HG02870 (cell line): ENCODE measurements around the gene MYOD1.

Experiments used
- ATAC-seq: cut with Tn5 transposase; IDR thresholded peaks from one replicate; pipeline ENCODE4 v1.9.1; 2021; ENCODE audit warnings: mild to moderate bottlenecking, moderate library complexity; ENCODE audit not compliant: unreplicated experiment

The MYOD1 gene

DNA sequence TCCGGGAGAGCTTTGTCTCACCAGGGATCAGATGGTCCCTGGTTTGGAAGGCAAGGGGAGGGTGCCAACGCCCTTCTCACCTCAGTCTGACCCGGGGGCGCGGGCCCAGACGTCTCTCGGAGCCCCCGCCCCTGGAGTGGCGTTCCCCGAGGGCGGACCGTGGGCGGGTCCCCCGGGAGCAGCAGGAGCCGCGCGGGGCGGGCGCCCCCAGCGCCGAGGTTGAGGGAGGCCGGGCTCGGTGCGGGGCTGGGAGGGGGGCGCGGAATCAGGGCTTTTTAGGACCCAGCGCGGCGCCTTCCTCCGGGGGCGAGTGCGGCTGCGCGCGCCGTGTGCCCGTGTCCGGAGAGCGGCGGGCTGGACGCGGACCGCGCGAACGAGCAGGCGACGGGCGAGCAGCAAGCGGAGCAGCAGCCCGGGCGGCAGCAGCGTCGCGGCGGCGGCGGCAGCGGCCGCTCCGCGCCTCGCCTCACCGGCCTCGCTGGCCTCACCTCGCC lies 15.1 kb downstream of the MYOD1 start, which contains the start of gene KCNC1:
TSS of gene KCNC1 (plus strand) at position 364 of the 494 bp plus-strand sequence. CDS start 1,222 bp downstream, outside the sequence.
- ATAC-seq, result no peak

DNA sequence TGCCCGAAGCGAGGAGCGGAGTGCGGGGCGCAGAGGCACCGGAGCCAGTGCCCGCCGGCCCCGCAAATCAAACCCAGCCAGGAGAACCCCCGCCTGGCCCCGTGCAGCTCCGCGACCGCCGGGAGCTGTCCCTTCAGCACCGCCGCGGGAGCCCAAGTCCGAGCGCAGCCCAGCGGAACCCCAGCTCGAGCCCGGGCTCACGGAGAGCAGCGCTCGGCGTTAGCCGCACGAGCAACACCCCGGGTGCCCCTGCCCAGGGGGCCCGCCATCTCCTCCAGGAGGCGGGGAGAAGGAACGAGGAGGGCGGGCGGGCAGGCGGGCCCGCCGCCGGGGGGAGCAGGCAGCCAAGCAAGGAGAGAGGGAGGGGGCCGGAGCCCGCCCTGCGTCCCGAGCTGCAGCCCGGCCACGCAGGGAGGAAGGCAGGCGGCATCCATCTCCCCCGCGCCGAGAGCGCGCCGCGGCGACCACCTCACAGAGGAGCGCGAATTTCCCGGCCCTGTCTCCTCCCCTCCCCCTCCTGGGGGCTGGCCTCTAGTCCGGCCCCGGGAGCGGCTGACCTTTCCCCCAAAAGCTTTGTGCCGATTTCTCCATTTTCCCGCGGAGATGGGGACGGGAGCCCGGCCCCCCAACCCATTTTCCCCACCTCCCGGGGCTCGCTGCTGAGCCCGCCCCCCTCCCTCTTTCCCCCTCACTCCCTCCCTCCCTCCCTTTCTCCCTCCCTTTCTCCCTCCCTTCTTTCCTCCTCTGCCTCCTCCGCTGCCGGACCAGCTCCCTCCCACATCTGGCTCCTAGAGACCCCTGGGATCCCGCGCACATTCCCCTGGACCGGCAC lies 15.8 kb downstream of the MYOD1 start:
- ATAC-seq, result no peak

DNA sequence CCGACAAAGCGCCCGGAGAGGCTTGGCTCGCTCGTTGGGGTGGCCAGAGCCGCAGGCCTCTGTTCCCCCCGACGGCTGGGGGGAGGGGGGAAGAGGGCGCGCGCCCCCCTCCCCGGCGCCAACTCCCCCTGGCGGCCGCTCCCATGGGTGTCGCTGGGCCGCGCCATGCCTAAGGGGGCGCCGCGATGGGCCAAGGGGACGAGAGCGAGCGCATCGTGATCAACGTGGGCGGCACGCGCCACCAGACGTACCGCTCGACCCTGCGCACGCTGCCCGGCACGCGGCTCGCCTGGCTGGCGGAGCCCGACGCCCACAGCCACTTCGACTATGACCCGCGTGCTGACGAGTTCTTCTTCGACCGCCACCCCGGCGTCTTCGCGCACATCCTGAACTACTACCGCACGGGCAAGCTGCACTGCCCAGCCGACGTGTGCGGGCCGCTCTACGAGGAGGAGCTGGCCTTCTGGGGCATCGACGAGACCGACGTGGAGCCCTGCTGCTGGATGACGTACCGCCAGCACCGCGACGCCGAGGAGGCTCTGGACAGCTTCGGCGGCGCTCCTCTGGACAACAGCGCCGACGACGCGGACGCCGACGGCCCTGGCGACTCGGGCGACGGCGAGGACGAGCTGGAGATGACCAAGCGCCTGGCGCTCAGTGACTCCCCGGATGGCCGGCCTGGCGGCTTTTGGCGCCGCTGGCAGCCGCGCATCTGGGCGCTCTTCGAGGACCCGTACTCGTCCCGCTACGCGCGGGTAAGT lies 16.6 kb downstream of the MYOD1 start:
- ATAC-seq, result no peak

DNA sequence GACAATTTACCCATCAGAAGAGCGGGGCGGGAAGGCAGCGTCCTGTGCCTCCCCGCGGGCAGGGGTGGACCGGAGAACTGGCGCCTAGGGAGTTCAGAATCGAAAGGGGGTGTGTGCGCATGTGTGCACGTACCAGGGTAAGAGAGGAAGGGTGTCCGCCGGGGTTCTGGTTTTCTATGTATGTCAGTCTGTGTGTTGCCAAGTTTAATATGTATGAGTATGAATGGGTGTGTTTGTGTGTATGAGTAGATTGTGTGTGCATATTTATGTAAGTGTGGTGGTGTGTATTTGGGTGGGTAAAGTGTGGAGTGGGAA lies 17.2 kb downstream of the MYOD1 start:
- ATAC-seq, result no peak

DNA sequence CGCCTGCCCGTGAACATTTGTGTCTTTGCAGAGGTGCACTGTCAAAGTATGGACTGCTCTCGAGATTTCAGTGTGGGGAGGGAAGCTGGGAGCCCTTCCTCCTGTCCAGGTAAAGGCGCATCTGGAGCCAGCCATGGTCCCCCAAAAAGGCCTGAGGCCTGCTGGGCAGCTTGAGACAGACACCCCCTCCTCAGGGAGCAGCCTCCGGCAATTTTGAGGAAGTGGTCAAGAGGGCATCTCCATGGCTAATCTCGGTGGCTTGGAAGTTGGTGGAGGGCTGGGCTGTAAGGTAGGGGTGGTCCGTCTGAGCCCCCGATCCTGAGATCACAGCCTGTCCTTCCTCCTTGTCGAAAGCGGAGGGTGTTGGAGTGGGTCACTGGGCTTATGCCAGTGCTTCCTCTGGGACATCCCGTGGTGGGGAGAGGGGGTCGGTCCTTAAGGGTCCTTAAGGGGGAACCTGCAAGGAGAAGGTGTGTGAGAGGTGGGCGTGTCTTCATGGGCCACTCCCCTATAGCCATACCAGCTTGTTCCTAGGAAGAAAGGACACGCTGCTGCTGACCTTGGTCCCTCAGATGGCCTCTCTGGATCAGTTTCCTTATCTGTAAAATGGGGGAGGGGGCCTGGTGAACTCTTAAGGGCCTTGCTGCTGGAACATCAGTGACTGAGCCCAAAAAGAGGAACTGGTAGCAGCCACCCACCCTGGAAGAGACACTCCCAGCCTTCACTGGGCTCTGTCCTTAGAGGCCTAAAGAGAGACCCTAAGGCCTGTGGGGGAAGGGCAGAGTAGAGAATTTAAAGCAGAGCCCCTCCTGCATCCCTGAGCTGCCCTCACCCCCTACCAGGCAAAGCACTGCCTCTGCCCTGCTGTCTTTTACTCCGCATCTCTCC lies 17.8 kb downstream of the MYOD1 start:
- ATAC-seq, result no peak

DNA sequence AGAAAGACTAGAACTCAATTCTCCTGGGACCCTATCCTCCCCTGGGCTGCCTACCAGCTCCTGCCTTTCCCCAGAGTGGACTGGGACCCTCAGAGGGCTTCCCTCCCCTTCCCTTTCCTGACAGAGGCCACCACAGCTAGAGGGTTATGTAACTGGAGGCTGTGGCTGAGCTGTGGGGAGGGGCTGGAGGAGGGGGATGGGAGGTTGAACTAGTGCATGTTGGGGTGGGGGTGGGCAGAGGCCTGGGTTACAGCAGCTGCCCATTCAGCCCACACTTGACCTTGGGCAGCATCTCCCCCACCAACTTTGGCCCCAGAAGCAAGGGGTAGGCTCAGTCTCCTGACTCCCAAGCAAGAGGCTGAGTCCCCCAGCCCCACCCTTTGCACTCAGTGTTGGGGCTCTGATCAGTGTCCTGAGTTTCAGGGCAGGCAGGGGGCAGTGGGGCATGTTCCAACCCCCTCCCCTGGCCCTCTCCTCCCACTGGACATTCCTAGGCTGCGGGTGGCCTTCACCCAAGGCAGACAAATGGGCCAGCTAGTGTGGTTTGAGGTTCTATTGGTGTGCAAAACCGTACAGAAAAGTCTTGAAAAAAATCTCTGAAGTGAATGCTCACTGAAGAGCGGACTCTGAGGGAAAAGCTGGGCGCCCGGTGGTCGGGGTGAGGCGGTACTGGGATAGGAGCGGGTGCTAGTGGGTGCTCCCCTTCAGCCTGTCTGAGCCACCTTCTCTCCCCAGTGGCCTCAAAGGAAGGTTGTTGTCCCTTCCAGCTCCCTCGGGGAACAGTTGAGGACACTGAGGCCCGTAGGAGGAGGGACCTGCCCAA lies 19.0 kb downstream of the MYOD1 start:
- ATAC-seq, result no peak

DNA sequence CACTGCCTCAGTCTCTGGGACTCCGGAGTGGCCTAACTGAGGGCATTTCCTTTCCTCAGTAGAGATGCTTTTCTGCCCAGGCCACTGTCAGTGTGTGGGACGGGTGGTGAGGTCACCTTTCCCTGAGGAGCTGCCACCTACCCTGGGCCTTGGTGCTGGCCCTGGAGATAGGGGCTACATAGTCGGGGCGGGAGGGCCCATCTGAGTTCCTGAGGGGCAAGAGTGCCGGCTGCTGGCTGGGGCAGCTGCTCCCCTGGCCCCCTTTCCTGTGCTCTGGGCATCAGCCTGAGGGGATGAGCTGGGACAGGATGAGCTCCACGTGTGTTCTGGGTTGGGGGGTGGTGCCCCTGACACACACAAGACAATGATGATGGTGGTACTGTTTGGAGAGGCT lies 20.6 kb downstream of the MYOD1 start:
- ATAC-seq, result no peak

DNA sequence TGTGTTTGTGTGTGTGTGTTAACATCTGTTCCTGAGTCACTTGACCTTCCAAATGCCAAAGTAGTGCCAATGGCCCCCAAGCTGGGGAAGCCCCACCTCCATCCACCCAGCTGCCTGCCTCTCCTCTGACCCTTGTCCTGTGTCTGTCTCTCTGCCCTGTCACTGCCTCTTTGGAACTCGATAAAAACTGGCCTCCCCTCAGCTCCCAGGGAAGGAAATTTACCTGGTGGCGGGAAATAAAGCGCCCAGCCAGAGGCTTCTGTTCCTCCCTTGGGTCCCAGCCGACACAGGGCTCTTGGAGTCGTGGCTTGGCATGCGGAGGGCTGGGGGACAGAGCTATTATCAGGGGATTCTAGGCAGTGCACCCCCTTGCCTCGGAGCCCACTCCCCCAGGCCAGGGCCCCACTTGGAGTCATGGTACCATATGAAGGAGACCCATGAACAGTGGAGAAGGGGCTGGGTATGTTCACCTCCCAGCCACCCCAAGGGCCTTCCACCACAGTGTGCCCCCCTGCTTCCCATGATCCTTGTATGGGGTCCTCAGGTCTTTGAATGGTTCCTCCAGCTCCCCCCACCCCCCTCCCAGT lies 21.4 kb downstream of the MYOD1 start:
- ATAC-seq, result no peak

DNA sequence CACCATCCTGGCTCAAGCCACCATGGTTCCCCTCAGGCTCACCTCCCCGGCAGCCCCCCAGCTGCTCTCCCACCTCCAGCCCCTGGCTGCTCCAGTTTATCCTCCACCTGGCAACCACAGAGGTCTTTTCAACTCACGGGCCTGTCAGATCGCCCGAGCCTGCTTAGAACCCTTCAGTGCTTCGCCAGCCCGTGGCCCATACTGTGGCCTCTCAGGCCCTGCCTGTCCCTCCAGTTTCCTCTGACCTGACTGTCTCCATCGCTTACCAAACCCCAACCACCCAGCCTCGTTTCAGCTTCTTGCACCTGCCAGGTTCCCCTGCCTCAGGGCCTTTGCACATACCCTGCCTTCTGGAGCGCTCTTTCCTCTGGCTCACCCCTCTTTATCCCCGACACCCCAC lies 22.1 kb downstream of the MYOD1 start:
- ATAC-seq, result no peak

DNA sequence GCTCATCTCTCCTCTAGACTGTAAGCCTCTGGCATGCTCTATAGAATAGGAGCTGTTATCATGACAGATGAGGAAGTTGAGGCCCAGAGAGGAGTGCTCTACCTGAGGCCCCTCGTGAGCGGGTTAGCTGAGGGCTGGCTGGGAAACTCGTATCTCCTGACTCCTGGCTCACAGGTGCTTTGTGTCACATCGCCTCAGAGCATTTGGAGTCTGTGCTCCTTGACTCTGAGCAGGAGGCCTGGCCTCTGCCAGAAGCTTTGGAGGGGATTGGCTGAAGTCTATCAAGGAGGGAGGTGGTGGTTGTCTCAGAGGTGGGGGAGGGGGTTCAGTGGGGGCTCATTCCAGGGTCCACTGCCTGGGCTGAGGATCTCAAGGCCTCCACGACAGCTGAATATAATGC lies 22.6 kb downstream of the MYOD1 start:
- ATAC-seq, result no peak

DNA sequence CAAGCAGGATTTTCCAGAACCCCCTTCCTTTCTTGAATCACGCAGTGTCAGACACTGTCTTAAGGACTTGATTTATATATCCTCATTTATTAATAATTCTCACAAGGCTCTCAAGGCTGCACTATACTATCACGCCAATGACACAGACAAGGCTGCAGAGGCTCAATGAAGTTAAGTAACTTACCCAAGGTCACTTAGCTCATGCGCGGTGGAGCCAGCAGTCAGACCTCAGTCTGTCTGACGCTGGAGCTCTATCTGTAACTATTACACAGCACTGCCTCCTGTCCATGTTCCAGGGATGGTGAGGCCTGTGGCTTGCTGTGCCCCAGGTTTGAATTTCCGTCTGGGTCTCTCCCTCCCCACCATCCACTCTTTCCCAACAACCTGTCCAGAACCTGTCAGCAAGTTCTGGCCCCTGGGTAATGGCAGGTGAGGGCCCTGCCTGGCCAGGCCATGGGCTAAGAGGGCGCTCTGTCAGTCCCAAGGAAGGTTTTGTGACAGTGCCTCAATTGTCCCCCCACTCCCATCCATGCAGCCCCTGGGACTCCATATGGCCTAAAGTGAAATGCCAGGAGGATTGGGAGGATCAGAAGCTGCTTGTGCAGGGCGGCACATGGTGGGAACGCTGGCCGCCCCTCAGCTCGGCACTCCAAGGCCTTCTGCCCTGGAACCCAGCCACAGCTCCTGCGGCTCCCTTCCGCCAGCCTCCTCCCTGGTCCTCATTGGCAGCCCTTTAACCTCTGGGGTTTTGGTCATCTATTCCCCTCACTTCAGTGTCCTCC lies 23.8 kb downstream of the MYOD1 start:
- ATAC-seq, result no peak

DNA sequence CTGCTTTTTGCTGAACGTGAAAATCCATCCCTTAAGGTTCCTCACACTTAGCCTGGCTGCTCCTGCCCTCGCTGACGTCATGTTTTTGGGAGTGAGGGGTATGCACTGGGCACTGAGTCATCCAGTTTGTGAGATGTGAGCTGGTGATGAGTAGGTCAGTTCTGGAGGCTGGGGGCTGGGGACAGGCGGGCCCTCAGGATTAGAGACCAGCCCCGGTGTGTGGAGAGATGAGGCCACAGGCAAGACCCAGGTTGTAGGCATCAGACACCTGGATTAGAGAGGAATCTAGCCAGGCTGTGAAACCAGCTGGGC lies 24.4 kb downstream of the MYOD1 start:
- no peak for ATAC-seq

DNA sequence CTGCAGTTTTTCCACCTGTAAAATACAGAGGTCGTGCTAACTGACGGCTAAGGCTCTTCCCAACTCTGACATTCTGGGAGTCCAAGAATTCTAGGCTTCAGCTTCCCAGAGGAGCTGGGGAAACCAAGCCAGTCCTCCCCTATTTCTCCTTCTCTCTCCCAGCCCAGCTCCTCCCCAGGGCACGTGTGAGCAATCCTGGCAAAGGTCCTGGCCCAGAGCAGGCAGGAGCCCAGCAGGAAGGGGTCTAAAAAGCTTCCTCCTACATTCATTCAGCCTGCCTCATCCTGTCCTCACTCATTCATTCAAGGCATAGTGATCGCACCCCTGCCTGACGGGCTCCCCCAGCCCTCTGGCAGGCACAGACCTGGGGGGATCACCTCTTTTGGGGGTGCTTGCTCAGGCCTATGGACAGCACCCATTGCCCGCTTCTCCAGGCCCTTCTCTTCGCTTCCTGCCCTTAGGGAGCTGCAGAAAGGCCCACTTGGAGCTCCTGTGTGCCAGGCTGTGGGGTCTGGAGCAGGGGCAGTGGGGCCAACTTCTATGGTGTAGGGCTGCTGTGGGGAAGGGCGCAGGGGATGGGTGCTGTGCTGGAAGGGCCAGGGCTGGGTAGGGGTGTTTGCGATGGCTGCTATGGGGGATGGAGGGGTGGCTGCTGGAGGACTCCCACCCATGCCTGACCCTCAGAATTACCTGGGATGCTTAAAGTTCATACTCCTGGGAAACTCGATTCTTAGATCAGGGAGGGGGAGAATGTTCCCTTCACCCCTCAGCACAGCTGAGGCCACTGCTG lies 25.0 kb downstream of the MYOD1 start:
- ATAC-seq, result no peak

DNA sequence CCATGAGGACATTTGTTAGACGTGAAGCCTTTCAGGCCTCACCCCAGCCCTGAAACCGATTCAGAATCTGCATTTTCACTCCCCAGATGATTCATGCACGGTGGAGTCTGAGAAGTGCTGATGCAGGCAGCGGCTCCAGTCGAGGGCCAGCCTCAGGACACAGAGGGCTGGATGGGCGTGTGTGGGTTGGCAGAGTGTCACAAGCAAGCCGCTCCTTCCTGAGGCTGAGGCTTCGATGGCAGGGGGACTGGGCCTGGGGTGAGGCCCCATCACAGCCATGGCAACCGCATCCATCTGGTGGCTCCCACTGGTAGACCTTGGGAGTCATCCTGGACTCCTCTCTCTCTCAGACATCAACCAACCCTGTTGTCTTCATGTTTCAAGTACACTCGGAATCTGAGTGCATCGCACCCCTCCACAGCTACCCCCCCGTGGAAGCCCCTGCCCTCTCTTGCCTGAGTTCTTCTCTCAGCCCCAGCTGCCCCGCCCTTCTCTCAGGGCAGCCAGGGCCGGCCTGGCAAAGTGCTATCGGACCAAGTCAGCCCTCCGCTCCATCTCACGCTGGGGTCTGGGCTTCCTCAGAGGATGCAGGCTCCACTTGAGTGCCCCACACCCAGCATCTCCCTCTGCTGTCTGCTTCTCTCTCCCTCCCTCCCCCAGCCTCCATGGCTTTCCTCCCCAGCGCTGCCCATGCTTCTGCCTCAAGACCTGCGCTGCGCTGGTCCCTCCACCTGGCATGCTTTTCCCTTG lies 25.8 kb downstream of the MYOD1 start:
- no peak for ATAC-seq

DNA sequence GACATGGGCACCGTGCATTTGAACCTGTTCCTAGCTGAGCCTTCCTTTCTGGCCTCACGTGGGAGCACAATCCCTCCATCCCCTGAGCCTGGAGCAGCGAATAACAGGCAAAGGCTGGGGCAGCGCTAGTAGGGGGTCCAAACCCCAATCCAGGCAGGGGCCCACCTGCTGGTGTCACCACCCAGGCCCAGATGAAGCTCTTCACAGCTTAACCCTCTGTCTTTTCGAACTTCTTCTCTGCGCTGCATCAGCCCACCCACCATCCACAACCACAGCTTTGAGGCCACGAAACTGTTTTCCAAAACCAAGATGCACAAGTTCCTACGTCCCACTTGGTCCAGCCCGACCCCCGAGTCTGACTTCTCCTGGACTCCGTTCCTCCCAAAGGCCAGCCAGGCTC lies 26.7 kb downstream of the MYOD1 start:
- ATAC-seq, result no peak

DNA sequence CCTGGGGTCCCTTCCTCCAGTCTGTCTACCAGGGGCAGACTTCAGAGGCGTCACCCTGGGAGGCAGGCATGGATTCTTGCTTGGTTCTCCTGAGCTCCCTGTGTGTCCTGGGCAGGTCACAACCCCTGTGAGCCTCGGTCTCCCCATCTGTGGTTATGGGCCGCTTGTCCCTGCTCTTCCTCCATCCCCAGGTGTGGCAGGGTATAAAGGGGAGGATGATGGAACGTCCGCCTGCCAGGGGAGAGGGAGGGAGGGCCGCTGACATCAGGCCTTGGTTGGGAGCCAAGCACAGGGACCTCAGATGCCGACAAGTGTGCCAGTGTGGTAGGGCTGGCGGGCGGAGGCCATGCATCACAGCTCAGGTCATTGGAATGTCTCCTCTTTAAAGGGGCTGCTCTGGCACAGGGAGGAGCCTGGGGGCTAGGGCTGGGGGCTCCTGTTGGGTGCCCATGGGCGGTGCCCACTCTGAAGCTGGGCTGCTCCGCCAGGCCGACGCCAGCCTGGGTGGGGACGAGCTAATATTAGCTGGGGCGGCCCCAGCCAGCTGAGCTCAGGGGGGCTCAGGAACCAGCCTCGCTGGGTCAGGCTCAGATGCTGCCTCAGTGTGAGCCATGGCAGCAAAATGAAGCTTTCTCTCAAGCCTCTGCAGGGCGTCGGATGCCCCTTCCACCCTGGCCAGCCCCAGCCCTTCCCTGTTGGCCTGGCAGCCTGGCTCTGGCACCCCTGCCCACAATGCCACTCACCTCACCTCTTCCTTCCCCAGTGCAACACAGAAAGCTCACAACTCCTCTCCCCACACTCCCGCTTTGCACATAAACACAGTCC lies 28.0 kb downstream of the MYOD1 start:
- no peak for ATAC-seq

DNA sequence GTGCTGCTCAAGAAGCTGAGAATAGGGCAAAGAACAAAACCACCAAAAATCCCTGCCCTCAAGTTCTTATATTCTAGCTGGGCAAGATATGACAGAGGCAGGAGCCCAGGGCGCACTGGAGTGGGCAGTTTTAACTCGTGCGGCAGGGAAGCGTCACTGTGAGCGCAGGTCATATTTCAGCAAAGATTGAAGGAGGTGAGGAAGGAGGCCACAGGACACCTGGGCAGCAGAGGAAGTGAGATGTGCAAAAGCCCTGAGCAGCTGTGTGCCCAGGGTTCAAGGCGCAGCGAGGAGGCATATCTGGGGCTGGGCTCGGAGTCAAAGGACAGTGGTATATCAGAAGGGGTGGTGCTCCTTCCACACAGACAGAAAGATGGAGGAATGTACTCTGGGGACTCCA lies 28.7 kb downstream of the MYOD1 start:
- no peak for ATAC-seq
